ENCODE measurements around the gene POLR3H. TPM values are rescaled to one million over a fixed set of nuclear protein-coding genes. Genes with fewer than 3 reads are reported as not detected.
A peak's percentile ranks its signal among the peaks of the same experiment; 100 is the strongest.

The POLR3H gene
- total and polyA plus RNA-seq, 3 experiments from 2014 or later: 22.6 to 78.7 (median 69.9) TPM

- Histone ChIP-seq H3K27ac (ENCODE audit: low read depth, low read length) (no peak overlapping the region), H3K4me3 (ENCODE audit: low read length) (no peak overlapping the region), H3K9me3 (ENCODE audit: low read length) (no peaks in the 10 kb centered on the region), H3K27me3 (ENCODE audit: insufficient read depth, low read length, poor library complexity, severe bottlenecking) (no peaks in the 10 kb centered on the region), H3K36me3 (ENCODE audit: insufficient read depth, low read length) (no peaks in the 10 kb centered on the region), H3K4me1 (ENCODE audit: insufficient read depth, low read length) (no peaks in the 10 kb centered on the region)
- peaks cover 19 to 47% (median 35%) of the 10 kb centered on the region in 3 donors for H3K4me1 Mint-ChIP-seq
- H3K4me3 Mint-ChIP-seq: no peak overlapping the region
- ChIA-PET CTCF (no interaction called here), POLR2A (interaction anchor here (0.7 kb wide), 1 partner anchor 14 kb away, joined by 4 read pairs; no protein-coding TSS in a partner anchor)
- H3K27ac Mint-ChIP-seq: peak overlapping the region in 2 of 8 donors; percentile 17 to 25
- no peaks in the 10 kb centered on the region for H3K27me3 Mint-ChIP-seq
- no peak for DNase-seq
- H3K9me3 Mint-ChIP-seq: no peaks in the 10 kb centered on the region
- peaks cover 0 to 25% (median 0%) of the 10 kb centered on the region in 3 donors for H3K36me3 Mint-ChIP-seq
These were observed 52.7 kb downstream of the POLR3H start for GRCh38 chr22:41491374-41492100.

GRCh38 chr22:41488596-41489385 is 55.5 kb downstream of the POLR3H start:
- Histone ChIP-seq H3K27ac (ENCODE audit: low read depth, low read length) (no peak overlapping the region), H3K36me3 (ENCODE audit: insufficient read depth, low read length) (no peaks in the 10 kb centered on the region)
- CTCF ChIA-PET: interaction anchor here (1.1 kb wide), 1 partner anchor 87 kb away, joined by 3 read pairs; no protein-coding TSS in a partner anchor

GRCh38 chr22:41488076-41488475 is 56.2 kb downstream of the POLR3H start:
- Histone ChIP-seq H3K27ac (ENCODE audit: low read depth, low read length) (no peak overlapping the region), H3K4me3 (ENCODE audit: low read length) (no peak overlapping the region), H3K4me1 (ENCODE audit: insufficient read depth, low read length) (no peaks in the 10 kb centered on the region), H3K27me3 (ENCODE audit: insufficient read depth, low read length, poor library complexity, severe bottlenecking) (no peaks in the 10 kb centered on the region), H3K9me3 (ENCODE audit: low read length) (no peaks in the 10 kb centered on the region), H3K36me3 (ENCODE audit: insufficient read depth, low read length) (no peaks in the 10 kb centered on the region)
- H3K36me3 Mint-ChIP-seq: peaks cover 0 to 19% (median 0%) of the 10 kb centered on the region in 3 donors
- ChIA-PET CTCF (interaction anchor here (1.1 kb wide), 1 partner anchor 86 kb away, joined by 3 read pairs; no protein-coding TSS in a partner anchor), POLR2A (no interaction called here)
- H3K4me1 Mint-ChIP-seq: peaks cover 29 to 60% (median 48%) of the 10 kb centered on the region in 3 donors
- H3K4me3 Mint-ChIP-seq: no peak overlapping the region
- H3K9me3 Mint-ChIP-seq: no peaks in the 10 kb centered on the region
- H3K27ac Mint-ChIP-seq: peak overlapping the region in 1 of 8 donors; percentile 58
- no peak for DNase-seq
- H3K27me3 Mint-ChIP-seq: no peaks in the 10 kb centered on the region

More at GRCh38 chr22:41488596-41489385, 55.5 kb downstream of the POLR3H start:
- H3K4me1 Mint-ChIP-seq: peaks cover 27 to 57% (median 46%) of the 10 kb centered on the region in 3 donors
- H3K27ac Mint-ChIP-seq: no peak overlapping the region
- no peaks in the 10 kb centered on the region for H3K9me3 ChIP-seq (ENCODE audit: low read length)
- peaks cover 0 to 20% (median 0%) of the 10 kb centered on the region in 3 donors for H3K36me3 Mint-ChIP-seq
- H3K9me3 Mint-ChIP-seq: no peaks in the 10 kb centered on the region
- no peak overlapping the region for H3K4me3 Mint-ChIP-seq
- H3K4me3 ChIP-seq (ENCODE audit: low read length): no peak overlapping the region
- DNase-seq: no peak
- H3K27me3 Mint-ChIP-seq: no peaks in the 10 kb centered on the region
- no peaks in the 10 kb centered on the region for H3K4me1 ChIP-seq (ENCODE audit: insufficient read depth, low read length)
- H3K27me3 ChIP-seq (ENCODE audit: insufficient read depth, low read length, poor library complexity, severe bottlenecking): no peaks in the 10 kb centered on the region
- POLR2A ChIA-PET: interaction anchor here (0.5 kb wide), 1 partner anchor 80 kb away, joined by 3 read pairs; no protein-coding TSS in a partner anchor

GRCh38 chr22:41487037-41487935 is 57.0 kb downstream of the POLR3H start:
- no peaks in the 10 kb centered on the region for H3K36me3 ChIP-seq (ENCODE audit: insufficient read depth, low read length)
- no peaks in the 10 kb centered on the region for H3K4me1 ChIP-seq (ENCODE audit: insufficient read depth, low read length)
- no peak overlapping the region for H3K4me3 ChIP-seq (ENCODE audit: low read length)
- Mint-ChIP-seq H3K4me3 (no peak overlapping the region), H3K36me3 (peaks cover 0 to 21% (median 0%) of the 10 kb centered on the region in 3 donors), H3K27ac (peak overlapping the region in 1 of 8 donors; percentile 29), H3K9me3 (no peaks in the 10 kb centered on the region), H3K4me1 (peaks cover 35 to 67% (median 55%) of the 10 kb centered on the region in 3 donors), H3K27me3 (no peaks in the 10 kb centered on the region)
- no peak overlapping the region for H3K27ac ChIP-seq (ENCODE audit: low read depth, low read length)
- ChIA-PET CTCF (interaction anchor here (1.3 kb wide), 1 partner anchor 83 kb away, joined by 3 read pairs; no protein-coding TSS in a partner anchor), POLR2A (no interaction called here)
- H3K9me3 ChIP-seq (ENCODE audit: low read length): no peaks in the 10 kb centered on the region
- H3K27me3 ChIP-seq (ENCODE audit: insufficient read depth, low read length, poor library complexity, severe bottlenecking): no peaks in the 10 kb centered on the region
- no peak for DNase-seq

- no peaks in the 10 kb centered on the region for H3K27me3 ChIP-seq (ENCODE audit: insufficient read depth, low read length, poor library complexity, severe bottlenecking)
- no peak for DNase-seq
- H3K9me3 ChIP-seq (ENCODE audit: low read length): no peaks in the 10 kb centered on the region
- Mint-ChIP-seq H3K27ac (no peak overlapping the region), H3K27me3 (no peaks in the 10 kb centered on the region), H3K9me3 (no peaks in the 10 kb centered on the region), H3K4me1 (peaks cover 39 to 77% (median 50%) of the 10 kb centered on the region in 3 donors), H3K4me3 (no peak overlapping the region), H3K36me3 (peaks cover 0 to 21% (median 0%) of the 10 kb centered on the region in 3 donors)
- H3K4me1 ChIP-seq (ENCODE audit: insufficient read depth, low read length): no peaks in the 10 kb centered on the region
- H3K36me3 ChIP-seq (ENCODE audit: insufficient read depth, low read length): no peaks in the 10 kb centered on the region
- no peak overlapping the region for H3K27ac ChIP-seq (ENCODE audit: low read depth, low read length)
- H3K4me3 ChIP-seq (ENCODE audit: low read length): no peak overlapping the region
- ChIA-PET POLR2A (interaction anchor here (0.6 kb wide), 1 partner anchor 21 kb away, joined by 4 read pairs; no protein-coding TSS in a partner anchor), CTCF (no interaction called here)
These were observed 59.2 kb downstream of the POLR3H start for GRCh38 chr22:41485033-41485432.

- no peak for DNase-seq
- no peaks in the 10 kb centered on the region for H3K27me3 ChIP-seq (ENCODE audit: insufficient read depth, low read length, poor library complexity, severe bottlenecking)
- peaks cover 29 to 71% (median 42%) of the 10 kb centered on the region in 3 donors for H3K4me1 Mint-ChIP-seq
- ChIA-PET CTCF (interaction anchor here (1.2 to 2.3 kb wide), 2 partner anchors 44 to 78 kb away, joined by 4 to 7 read pairs; no protein-coding TSS in a partner anchor), POLR2A (no interaction called here)
- peak overlapping the region in 5 of 8 donors; percentile 29 to 68 (median 64) for H3K27ac Mint-ChIP-seq
- no peak overlapping the region for H3K4me3 Mint-ChIP-seq
- H3K4me3 ChIP-seq (ENCODE audit: low read length): no peak overlapping the region
- no peaks in the 10 kb centered on the region for H3K9me3 Mint-ChIP-seq
- no peaks in the 10 kb centered on the region for H3K4me1 ChIP-seq (ENCODE audit: insufficient read depth, low read length)
- no peaks in the 10 kb centered on the region for H3K9me3 ChIP-seq (ENCODE audit: low read length)
- H3K27ac ChIP-seq (ENCODE audit: low read depth, low read length): no peak overlapping the region
- peaks cover 0 to 23% (median 0%) of the 10 kb centered on the region in 3 donors for H3K36me3 Mint-ChIP-seq
- H3K27me3 Mint-ChIP-seq: no peaks in the 10 kb centered on the region
- H3K36me3 ChIP-seq (ENCODE audit: insufficient read depth, low read length): no peaks in the 10 kb centered on the region
These were observed 61.8 kb downstream of the POLR3H start for GRCh38 chr22:41482319-41482935.

- H3K4me1 Mint-ChIP-seq: peaks cover 25 to 66% (median 37%) of the 10 kb centered on the region in 3 donors
- ChIA-PET POLR2A (no interaction called here), CTCF (interaction anchor here (1.2 to 2.3 kb wide), 2 partner anchors 44 to 78 kb away, joined by 4 to 7 read pairs; no protein-coding TSS in a partner anchor)
- H3K4me3 ChIP-seq (ENCODE audit: low read length): no peak overlapping the region
- H3K27me3 ChIP-seq (ENCODE audit: insufficient read depth, low read length, poor library complexity, severe bottlenecking): no peaks in the 10 kb centered on the region
- no peak for DNase-seq
- H3K27ac Mint-ChIP-seq: peak overlapping the region in 1 of 8 donors; percentile 22
- H3K4me3 Mint-ChIP-seq: no peak overlapping the region
- H3K36me3 Mint-ChIP-seq: peaks cover 0 to 20% (median 0%) of the 10 kb centered on the region in 3 donors
- no peak overlapping the region for H3K27ac ChIP-seq (ENCODE audit: low read depth, low read length)
- no peaks in the 10 kb centered on the region for H3K36me3 ChIP-seq (ENCODE audit: insufficient read depth, low read length)
- no peaks in the 10 kb centered on the region for H3K9me3 Mint-ChIP-seq
- no peaks in the 10 kb centered on the region for H3K27me3 Mint-ChIP-seq
- H3K9me3 ChIP-seq (ENCODE audit: low read length): no peaks in the 10 kb centered on the region
- no peaks in the 10 kb centered on the region for H3K4me1 ChIP-seq (ENCODE audit: insufficient read depth, low read length)
These were observed 62.3 kb downstream of the POLR3H start for GRCh38 chr22:41481925-41482318.
